Camera-type eye (tissue), 1 donor: Measurements from ENCODE around the gene GCC2. TPM values are rescaled to one million over a fixed set of nuclear protein-coding genes. Genes with fewer than 3 reads are reported as not detected.

Source experiments
- total RNA-seq: library from RNA; depleted of rRNA; stranded (reverse); fragments of >200 nt; gene quantifications from one replicate; pipeline ENCODE4 v1.2.3, GENCODE V29; 2014

Gene GCC2
- 79.8 TPM for total RNA-seq

DNA sequence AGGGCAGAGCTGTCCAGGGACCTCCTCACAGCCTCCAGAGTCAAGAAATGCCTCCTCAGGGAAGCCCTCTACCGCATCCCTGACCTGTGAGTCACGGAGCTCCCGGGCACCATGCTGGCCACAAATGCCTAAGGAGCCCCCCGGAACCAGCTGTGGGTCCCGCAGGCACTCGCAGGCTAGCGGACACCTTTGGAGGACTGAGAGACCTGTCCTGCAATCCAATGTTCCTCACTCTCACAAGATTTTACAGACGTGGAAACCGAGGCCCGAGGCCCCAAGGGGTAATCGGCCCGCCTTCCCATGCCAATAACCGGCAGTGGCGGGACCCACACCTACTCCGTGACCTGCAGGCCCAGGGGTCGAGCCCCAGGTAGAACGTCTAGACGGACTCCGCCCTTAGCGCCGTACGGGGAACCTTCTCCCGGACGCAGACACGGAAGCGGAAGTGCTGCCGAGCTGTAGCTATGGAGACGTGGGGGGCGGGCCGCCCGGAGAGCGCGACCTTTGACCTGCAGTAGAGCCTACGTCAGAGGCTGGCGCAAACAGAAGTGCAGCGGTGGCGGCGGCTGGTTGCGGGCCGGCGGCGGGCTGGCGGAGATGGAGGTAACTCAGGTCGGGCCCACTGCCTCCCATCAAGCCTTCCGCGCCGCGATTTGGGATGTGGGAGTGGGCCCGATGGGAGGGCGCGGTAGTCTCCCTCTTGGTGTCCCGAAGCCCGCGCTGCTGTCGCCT is at the start of gene GCC2:
GCC2 (plus strand) TSS at position 529 of the 732 bp plus-strand sequence; CDS start at position 598, 69 bp downstream.

DNA sequence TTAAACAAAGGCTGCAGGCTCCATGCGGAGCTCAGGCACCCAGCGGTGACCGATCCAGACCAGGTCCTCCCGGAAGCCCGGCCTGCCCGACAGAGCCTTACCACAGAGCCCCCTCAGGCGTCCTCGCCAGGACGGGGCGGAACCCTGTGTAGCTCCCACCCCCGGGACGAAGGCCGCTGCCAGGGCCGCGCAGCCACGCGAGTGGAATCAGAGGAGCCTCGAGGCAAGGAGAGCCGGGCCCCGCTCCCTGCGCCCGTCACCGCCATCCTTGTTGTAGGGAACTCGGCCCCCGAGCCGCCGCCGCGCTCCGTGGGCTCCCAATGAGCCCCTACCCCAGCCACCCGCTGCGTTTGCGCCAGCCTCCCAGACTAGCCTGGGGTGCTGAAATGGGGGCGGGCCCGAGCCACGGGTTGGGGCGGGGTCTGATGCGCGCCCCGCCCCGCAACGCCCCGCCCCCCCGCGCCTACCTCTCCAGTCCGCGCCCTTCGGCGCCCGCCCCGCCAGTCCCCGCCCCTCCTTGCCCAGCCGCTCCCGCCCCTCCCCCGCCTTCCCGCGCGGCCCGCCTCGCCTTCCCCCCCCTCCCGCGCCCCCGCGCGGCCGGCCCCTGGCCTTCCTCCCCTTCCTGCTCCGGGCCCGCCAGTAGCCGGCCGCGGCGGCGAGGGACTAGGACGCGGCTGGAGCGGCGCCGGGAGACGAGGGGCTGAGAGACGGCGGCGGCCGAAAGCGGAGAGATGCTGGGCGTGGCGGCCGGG is 85.0 kb downstream of the GCC2 start, which contains the start of gene LIMS1:
LIMS1 (plus strand) TSS at position 639 of the 752 bp plus-strand sequence; CDS start at position 732, 93 bp downstream.

Other genes with a start within 250 kb of the GCC2 start
- not detected for gene SULT1C3, start 209.2 kb upstream of the GCC2 start, total RNA-seq
- 3.9 TPM for gene SULT1C2, start 160.3 kb upstream of the GCC2 start, total RNA-seq
- 39.4 TPM for gene SULT1C4, start 71.3 kb upstream of the GCC2 start, total RNA-seq
- 73.2 TPM for gene LIMS1, start 85.3 kb downstream of the GCC2 start, total RNA-seq